Stimulated activated CD4-positive, alpha-beta T cell treated with anti-CD3 and anti-CD28 coated beads, Interleukin-4, amount 100 ng/mL, for 48 hours (primary cell): ENCODE results near the gene C5orf63.
"Not testable (repeated sequence)": the region's sequence is repeated elsewhere in the genome, so short reads cannot be mapped to it uniquely, and the experiment has no call there.

ENCODE experiments used
- DNase-seq, 2 donors: peaks; one replicate each; pipeline ENCODE4 v3.0.0-alpha.2; 2020; ENCODE audit warnings: low read depth in 2 of 2

The C5orf63 gene

DNA sequence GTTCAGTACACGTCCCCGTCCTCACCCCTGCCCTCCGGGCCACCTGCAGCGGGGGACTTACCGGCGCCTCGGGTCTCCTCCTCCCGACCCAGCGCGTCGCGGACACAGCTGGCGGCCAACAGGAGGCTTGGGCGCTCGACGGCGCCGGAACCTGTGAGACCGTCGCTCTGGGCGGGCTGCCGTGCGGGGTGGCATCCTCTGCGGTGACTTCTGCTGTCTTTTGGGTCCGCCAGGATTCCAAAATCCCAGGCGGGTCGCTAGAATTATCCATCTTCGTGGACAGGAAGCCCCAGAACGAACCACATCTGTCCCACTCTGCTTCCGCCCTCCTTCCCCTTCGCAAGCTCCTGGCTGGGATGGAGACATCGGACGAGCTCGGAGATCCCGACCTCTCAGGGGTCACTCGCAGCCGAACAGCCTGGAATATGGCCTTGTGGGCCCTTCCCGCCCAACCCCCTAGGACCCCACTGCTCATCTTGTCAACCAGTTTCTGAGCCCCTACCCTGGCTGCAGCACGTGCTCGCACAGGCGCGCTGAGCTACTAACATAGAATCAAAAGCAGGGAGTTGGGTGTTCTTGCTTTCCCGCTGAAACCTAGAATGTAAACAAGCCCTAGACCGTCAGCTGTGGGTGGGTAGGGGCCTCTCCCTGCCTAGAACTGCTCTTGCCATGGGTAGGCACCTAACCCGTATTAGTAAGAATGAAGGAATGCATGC, 42.0 kb downstream of the C5orf63 start:
- peak in 1 of 2 donors; percentile 13 for DNase-seq

DNA sequence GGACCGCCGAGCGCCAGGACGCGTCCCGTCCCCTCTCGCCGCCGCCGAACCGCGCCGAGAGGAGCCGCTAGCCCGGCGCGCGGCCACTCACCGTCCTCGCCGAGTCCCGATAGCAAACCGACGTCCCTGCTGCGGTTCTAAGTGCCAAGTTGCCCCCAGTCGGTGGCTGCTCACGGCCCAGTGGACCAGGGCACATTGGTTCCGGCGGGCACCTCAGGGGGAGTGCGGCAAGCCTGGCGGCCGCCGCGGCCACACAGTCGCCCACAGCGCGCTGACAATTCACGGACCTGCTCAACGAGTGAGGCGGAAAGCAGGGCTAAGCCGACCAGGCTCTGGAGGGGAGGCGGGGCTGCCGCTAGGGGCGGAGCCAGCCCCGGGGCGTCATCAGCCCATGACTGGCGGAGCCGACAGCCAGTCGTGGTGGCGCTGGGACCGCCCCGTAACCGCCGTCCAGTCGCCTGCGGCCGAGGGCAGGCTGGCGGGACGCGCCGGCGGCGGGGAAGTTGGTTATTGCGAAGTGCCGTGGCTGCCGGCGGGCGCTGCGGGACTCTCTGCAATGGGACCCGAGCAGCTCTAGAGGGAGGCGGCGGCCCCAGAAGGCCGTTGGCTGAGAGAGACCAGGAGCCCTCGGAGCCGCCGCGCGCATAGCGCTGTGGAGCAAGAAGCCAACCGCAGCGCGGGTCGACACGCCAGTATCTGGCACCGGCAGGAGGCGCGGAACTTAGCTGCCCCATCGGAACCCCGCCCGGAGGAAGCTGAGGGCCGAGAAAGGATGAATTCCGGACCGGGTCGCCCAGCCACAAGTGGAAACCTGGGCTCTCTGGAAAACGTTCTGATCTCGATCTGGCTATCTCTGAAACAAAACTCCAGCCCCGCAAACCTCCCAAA, 42.8 kb downstream of the C5orf63 start, which contains the start of gene MARCHF3:
TSS of gene MARCHF3 (minus strand) at position 300 of the 888 bp plus-strand sequence. CDS start 112,387 bp downstream, outside the sequence.
- peak; percentile 85 to 92 for DNase-seq

DNA sequence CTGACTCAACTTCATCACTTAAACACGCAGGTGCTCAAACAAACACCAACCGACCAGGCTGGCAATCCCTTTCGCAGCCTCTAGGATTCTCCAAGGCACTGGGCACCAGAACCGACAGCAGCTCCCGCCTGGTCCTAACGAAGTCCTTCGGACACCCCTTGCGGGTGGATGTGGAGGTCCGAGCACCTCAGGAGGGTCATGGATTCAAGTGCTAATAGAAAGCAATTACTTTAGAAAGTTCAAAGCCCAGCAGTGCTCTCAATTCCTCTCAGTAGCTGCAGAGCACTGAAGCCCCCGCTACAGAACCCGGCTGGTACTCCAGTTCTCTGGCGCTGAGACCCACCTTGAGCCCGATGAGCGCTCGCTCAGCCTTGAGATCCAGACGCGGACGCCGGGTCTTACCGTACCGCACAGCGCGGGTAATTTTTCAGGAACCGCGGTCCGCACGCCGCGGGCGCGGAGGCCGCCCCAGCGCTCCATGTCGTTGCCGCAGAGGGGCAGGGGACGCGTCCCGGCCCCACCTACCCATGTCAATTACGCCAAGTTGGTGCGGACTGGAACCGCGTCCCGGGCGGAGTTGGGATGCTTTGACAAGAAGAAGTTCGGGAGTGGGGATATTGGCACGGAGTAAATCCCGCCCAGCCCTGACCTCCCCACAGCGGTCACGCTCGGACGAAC, 43.6 kb downstream of the C5orf63 start:
- DNase-seq, result peak; percentile 38 to 43

DNA sequence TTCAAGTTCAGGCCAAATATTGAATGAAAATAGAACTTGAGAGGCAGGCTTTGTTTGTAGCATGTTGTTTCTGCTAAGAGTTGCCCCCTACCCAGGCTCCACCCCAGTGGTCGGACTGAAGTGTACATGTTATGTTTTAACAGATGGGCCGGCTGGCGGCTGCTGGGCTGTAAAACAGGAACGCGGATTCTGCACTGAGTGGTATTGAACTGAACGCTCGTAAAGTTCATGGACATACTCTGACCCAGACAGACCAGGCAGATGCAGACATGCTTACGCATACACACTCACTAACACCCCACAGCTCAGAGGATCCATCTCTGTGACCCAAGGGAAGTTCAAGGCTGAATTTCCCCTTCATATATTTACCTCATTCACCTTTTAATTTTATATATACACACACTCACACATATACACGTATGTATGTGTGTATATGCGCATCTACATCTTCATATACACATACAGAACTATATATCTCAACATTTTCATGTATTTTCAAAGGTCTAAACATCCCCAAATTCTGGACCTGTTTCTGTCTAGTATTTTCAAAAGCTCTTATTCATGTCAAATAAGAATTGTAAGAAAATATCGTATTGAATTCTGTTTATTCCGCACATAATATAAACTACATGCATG, 44.4 kb downstream of the C5orf63 start:
- DNase-seq, result no peak

DNA sequence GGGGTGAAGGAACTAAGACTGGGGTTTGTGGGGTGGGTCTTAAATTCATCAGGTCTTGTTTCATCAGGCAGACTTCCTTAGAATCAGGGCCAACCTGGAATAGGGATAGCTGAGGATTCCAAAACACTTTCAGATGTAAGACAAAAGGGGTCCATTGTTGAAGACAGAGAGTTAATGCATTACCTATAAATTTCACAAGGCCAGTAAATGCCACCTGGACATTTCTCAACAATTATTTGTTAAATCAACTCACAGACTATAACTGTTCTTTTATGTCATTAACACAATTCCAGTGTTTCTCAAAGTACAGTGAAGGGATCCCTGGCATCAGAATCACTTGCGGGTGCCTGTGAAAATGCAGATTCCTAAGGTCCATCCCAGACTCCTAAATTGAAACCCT, 45.8 kb downstream of the C5orf63 start:
- DNase-seq, result no peak

DNA sequence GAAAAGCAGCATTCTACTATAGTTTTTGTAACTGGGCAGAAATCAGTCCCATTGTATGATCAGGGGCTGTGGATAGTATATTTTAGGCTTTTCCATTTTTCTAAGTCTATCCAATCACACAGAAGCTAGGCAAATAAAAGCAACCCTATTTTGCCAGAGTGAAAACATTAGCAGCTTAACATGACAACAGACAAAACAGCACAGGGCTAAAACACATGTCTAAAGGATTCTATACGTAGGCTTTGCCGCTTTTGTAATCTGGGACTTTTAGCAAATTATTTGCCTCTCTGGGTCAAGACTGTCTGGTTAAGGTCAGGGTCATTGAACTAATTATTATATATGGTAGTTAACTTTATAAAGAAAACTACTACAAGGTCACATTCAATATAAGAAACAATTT, 47.1 kb downstream of the C5orf63 start:
- DNase-seq, result no peak

DNA sequence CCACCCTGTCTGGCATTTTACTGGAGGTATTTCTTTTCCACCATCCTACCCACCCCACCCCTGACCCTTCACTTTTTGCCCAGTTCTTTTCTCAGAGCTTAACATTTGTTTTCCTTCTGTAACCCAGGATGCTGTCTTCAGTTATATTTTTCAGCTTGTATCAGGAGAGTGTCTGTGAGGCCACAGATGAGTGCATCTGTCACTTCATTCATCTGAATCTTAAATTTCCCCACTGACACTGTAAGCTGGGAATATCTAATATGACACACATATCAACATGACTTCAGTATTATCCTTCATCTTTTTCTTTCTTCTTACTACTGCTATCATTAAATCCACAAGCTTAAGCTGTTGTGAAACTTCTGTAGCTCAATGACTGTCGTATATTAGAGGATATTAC, 47.8 kb downstream of the C5orf63 start:
- no peak for DNase-seq

DNA sequence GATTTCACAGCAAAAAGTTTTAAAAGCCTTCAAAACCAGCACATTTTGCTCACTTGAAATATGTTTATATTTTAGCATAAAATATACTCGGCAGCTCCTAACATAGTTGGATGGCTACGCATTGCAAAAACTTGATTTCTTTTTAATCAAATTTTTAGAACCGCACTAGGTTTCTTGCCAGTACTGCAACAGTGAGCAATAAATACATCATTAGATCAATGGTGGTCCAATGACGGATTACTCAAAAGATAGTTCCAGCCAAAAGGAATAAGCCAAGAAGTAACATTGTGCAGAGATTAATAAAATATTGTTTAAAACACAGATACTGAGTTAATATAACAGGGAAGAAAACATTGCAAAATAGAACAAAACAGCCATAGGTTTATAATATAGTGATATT, 48.5 kb downstream of the C5orf63 start:
- DNase-seq, result no peak

DNA sequence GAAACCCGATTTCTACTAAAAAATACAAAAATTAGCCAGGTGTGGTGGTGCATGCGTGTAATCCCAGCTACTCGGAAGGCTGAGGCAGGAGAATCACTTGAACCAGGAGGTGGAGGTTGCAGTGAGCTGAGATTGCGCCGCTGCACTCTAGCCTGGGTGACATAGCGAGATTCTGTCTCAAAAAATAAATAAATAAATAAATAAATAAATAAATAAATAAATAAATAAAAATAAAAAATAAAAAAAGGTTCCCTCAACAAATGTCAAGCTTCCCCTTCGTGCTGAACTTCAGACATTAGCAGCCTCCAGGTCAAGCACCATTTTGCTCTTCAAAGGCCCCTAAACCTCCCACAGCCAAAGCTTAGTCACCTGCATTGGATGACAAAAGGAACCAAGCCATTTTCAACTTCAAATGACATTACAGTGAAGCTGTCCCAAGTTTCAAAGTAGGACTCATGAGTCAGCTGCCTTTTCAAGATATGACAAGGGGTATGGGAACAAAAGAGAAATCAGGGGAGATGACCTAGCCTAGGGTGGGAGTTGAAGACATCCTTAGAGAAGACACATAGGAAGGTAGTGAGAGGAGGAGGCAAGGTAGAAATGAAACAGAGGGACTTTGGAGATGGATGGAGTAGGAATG, 49.6 kb downstream of the C5orf63 start:
- not testable (repeated sequence) for DNase-seq

DNA sequence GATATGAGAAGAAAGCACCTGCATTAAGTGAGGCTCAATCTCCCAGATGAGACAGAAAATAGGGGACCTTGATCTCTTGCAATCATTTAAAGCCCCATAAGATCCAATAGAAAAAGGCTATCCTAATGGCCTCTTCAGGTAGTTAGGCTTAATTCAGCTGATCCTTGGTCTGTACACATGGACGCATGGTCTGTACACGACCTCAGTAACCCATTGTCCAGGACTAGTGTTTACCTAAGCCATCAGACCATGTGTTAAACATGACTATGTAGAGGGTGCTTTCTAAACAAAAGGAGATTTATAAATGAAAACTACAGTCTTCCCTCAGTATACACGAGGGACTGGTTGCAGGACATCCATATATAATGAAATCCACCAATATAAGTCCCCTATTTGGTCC, 50.5 kb downstream of the C5orf63 start:
- DNase-seq, result no peak

DNA sequence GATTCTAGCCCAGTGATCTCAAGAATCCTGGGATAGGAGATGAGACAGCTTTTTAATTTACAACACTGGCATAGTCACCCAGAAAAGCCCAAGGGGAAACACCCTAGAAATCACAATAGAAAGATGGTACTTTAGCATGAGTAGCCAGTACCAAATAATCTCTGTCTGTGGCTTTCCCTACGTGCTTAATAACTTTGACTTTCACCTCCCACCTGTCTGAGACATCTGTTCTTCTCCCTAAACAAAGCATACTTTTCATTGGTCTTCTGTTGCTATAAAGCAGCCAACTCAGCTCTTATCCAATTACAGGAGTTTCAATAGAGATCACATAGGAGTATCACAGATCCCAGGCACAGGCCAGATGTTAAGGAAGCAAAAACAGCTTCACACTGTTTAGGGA, 53.4 kb downstream of the C5orf63 start:
- DNase-seq, result no peak

DNA sequence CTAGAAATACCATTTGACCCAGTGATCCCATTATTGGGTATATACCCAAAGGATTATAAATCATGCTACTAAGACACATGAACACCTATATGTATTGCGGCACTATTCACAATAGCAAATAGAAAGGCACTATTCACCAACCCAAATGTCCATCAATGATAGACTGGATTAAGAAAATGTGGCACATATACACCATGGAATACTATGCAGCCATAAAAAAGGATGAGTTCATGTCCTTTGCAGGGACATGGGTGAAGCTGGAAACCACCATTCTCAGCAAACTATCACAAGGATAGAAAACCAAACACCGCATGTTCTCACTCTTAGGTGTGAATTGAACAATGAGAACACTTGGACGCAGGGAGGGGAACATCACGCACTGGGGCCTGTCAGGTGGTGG, 56.6 kb downstream of the C5orf63 start:
- not testable (repeated sequence) for DNase-seq

DNA sequence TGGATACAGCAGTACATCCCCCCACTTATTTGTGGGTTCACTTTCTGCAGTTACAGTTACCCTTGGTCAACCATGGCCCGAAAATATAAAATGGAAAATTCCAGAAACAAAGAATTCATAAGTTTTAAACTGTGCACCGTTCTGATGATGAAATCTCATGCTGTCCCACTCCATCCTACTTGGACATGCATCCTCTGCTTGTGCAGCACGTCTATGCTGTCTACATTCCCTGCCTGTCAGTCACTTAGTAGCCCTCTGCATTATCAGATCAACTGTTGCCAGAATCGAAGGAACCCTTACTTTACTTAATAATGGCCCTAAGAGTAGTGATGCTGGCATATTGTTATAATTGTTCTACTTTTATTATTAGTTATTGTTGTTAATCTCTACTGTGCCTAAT, 57.6 kb downstream of the C5orf63 start:
- DNase-seq, result no peak

DNA sequence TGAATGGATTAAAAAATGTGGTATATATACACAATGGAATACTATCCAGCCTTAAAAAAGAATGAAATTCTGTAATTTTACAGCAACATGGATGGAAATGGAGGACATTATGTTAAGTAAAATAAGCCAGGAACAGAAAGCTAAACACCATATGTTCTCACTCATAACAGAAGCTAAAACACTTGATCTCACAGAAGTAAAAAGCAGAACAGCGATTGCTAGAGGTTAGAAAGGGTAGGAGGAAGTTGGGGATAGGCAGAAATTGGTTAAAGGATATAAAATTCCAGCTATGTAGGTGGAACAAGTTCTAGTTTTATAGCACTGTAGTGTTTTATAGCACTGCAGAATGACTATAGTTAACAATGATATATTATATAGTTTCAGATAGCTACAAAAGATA, 58.7 kb downstream of the C5orf63 start:
- DNase-seq, result no peak

DNA sequence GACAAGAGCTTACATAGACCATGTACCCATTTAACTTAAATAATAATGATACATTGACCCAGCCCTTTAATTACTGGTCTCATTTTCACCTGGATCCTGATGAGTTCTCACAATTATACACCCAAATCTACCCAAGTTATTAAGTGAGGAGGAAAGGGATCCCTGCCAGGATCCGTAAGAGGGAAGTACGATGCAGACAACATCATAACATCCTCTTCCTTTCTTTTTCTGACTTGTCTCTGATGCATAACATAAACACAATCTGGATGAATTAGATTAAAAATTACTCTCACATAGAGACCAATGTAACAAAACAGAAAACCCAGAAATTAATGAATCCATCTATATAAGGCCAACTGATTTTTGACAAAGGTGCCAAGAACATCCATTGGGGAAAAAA, 59.9 kb downstream of the C5orf63 start:
- no peak for DNase-seq

DNA sequence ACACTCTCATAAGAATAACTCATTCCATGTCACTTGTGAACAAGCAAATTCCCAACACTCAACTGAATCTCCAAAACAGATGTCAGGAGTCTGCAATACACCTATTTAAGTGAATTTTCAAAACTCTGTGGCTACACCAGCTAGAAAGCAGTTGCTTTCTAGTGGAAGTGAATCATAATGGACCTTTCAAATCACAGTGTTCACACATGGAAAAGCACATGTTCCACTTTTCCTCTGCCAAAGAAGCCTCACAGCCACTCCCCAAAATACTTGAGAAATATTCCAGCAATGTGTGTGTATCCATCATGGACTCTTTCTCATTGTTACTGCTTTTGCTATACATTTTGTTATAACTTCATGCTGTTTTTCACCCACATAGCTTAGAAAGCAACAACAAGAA, 60.4 kb downstream of the C5orf63 start:
- no peak for DNase-seq

DNA sequence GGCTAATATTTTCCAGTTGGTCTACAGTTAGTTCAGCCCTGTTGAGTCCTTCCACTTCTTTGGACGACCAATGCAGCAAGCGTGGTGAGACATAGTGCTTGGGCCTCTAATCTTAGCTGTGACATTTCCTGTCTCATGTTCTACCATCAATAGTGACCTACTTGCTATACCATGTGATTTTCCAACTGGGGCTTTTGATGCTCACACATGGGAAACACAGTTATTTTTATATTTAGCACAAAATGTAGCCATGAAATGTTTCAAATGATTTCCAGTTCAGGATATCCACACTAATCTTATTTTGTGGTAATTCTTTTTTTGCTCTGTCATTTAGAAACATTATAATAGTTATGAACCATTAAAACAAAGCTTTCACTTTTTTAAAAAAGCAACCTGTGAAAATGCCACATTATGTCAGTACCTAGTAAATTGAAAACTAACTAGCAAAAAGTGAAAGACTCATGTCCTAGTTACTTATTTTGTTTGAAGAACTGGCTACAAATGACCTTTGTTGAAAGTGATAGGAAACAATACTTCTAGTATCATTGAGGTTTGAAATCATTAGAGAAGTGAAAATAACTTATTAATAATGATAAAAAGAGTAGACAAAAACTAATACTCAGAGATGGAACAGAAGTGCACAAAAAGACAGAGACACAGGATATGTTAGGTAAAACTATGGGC, 61.2 kb downstream of the C5orf63 start:
- DNase-seq, result no peak

DNA sequence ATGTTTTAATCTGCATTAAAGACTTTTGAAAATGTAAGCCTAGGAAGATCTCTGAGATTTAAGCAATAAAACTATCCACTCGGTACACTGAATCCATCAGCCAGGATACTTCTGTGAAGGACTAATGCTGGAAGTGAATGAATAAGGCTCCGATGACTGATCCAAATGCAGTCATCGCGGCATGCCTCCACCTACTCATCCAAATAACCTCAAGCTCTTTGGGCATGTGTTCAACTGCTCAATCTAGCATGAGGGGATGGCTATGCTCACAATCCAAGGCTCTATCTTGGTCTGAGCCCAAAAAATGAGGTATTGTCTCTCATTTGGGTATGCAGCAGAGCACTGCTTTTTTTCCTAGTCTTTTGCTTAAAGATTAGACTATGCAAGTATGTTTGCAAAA, 62.1 kb downstream of the C5orf63 start:
- DNase-seq, result no peak

DNA sequence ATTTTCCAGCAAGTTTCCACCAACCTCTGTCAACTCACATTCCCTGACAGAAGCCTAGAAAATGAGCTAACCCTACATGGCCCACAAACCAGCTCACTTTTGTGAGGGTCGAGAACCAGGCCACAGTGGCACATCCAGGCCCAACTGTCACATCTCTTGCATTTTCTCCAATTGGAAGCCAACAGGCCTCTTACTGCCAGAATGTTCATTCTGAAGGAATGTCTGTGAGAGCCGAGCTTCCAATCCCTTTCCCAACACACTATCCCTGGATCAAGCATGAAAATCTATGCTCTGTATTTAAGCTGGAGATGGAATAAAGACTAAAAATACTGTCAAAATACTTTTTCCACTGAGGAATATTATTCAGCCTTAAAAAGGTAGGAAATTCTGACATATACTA, 62.9 kb downstream of the C5orf63 start:
- DNase-seq, result no peak

DNA sequence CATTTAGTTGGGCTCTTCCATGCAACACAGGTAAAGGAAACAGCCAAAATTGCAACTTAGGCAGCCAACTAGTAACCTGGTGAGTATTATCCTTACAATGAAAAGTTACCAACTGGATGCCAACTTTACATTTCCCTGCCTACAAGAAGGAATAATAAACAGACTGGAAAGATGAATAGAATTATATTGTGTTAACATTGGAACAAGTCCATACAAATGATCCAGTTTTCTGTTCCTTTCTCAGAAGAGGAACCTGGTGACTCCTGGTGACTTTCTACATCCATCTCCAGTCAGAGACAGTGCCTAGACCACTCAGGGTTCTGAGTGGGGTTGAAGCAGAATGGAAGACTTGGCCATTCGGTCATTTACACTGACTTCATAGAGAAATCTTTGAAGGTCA, 63.5 kb downstream of the C5orf63 start:
- DNase-seq, result no peak
